GM10266 (cell line): ENCODE results near the gene FGGY.

Source experiments
- DNase-seq: peaks from one replicate; pipeline ENCODE4 v3.0.0; 2012; ENCODE audit errors: extremely low spot score
- TF ChIP-seq, protein P1 (sequence below): IDR thresholded peaks from 2 replicates; pipeline ENCODE4 v1.5.1; 2012; ENCODE audit warnings: mild to moderate bottlenecking, low read depth; ENCODE audit not compliant: control insufficient read depth, insufficient read depth; ENCODE audit errors: missing control alignments

The FGGY gene

DNA sequence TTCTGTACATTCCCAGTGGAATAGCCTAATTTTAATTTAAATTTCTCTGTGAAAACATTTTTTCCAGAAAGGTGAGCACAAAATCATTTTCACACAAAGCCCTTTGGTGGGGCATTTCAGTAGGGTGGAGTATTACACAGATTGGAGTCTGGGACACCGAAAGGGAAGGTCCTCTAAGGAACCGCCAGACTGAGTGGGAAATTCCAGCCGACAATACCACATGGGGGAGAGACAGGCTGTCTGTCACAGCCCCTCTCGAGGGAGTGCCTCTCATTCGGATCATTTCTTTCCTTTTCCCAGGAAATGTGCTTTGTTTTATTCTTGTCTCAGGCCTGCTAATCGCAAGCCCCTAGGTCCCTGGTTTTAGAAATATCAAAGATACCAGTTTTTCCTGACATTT lies 367.3 kb downstream of the FGGY start:
- TF ChIP-seq, protein P1, sequence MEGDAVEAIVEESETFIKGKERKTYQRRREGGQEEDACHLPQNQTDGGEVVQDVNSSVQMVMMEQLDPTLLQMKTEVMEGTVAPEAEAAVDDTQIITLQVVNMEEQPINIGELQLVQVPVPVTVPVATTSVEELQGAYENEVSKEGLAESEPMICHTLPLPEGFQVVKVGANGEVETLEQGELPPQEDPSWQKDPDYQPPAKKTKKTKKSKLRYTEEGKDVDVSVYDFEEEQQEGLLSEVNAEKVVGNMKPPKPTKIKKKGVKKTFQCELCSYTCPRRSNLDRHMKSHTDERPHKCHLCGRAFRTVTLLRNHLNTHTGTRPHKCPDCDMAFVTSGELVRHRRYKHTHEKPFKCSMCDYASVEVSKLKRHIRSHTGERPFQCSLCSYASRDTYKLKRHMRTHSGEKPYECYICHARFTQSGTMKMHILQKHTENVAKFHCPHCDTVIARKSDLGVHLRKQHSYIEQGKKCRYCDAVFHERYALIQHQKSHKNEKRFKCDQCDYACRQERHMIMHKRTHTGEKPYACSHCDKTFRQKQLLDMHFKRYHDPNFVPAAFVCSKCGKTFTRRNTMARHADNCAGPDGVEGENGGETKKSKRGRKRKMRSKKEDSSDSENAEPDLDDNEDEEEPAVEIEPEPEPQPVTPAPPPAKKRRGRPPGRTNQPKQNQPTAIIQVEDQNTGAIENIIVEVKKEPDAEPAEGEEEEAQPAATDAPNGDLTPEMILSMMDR: no peak
- no peak for DNase-seq

DNA sequence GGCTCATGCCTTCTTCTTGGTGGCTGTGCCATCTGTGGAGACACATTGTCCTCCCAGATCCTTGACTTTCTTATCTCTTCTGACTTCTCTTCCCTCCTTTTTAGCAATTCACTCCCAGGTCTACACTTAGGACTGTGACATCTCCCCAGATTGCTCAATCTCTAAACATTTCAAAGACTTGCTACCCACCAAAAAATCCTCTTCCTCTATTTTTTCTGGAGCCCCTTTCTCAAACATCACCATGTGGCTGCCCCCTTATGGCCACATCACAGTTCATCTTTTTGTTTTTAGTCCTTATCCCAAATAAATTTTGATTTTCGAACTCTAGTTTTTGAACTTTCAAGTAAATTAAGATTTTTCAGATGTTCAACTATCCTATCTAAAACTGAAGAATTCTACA lies 369.2 kb downstream of the FGGY start:
- DNase-seq: no peak
- TF ChIP-seq, protein P1: no peak

DNA sequence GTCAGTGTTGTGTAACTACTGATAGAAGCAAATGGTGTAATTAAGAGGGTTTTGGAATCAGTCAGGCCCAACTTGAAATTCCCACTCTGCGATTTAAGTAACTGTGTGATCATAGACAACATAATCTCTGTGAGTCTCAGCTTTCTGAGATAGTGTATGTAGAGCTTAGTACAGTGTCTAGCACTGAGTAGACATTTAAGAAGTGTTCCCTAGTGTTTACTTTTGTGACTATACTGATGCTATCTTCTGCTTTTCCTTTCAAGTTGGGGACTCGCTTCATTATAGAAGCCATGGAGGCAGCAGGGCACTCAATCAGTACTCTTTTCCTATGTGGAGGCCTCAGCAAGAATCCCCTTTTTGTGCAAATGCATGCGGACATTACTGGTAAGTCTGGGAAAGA lies 370.1 kb downstream of the FGGY start:
- TF ChIP-seq, protein P1: no peak
- no peak for DNase-seq

DNA sequence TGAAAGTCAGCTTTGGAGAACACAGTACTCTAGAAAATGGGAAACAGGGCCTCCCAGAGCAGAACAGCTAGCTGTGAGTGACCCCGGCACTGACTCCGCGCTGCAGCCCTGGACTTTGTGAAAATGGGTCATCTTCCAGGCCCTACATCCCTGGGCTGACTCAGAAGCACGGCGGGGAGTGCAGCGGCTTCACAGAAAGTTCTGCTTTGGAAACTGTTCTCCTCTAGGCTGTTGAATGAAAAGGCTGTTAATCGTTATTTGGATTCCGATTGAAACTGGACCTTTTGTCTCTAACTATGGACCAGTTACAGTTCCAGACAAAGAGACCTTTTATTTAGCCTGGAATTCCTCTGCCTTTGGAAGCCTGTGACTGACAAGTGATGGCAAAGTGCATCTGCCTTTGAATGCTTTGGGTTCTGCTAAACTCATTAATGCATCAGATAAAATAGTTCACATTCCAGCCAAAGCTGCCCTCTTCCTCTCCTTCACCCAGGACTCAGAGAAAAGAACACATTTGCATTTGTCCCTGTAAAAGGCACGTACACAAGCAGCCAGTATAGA lies 372.9 kb downstream of the FGGY start:
- TF ChIP-seq, protein P1: no peak
- DNase-seq: no peak

DNA sequence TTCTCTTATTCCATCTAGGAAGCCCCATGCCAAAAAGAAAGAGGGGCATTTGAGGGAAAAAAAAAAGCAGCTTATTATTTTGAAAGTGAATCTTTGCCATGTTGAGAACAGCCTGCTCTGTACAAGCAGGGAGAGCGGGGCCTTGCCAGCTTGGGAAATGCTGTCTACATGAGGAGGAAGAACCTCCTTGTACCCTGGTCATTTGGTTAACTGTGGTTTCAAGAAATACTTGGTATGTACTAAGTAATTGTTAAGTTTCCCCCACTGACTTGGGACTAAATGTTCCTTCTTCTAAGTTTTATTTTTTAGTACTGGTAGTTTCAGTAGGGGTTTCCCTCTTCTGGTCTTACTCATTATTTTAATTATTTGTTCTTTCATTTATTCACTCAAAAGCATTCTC lies 373.8 kb downstream of the FGGY start:
- TF ChIP-seq, protein P1: no peak
- DNase-seq: no peak

DNA sequence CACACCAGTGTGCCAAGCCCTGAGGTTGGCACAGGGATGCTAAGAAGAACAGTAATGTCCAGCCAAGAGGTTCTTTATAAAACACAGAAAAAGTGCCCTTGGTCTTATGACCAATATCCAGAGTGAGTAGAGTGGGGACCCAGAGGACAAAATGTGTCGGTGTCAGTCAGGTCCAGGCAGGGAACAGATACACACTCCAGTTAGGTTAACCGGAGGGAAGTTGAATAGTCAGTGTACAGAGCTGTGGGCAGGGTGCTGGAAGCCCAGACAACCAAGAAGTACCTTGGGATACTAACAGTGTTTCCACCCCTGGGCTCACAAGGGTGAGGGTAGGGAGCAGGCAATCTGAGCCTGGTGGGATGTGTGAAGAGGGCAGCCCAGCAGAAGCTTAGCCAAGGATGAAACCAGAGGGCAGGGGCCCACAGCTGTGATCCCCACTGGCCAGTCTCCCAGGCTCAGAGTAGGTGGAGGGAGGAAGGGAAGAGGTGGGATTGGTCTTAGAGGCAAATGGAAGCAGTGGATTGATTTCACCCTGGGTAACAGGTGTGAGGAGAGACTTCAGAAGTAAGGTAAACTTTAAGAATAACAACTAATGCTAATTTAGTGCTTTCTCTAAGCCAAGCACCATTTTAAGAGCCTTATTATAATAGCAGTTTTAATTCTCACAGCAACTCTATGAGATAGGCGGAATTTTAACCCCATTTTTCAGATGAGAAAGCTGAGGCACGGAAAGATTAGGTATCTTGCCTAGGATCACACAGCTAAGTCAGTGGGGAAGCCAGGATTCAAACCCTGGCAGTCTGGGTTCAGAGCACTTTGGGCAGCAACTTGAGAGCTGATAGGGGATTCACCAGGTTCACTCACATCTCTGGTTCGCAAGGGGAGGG lies 374.4 kb downstream of the FGGY start:
- TF ChIP-seq, protein P1: no peak
- no peak for DNase-seq

DNA sequence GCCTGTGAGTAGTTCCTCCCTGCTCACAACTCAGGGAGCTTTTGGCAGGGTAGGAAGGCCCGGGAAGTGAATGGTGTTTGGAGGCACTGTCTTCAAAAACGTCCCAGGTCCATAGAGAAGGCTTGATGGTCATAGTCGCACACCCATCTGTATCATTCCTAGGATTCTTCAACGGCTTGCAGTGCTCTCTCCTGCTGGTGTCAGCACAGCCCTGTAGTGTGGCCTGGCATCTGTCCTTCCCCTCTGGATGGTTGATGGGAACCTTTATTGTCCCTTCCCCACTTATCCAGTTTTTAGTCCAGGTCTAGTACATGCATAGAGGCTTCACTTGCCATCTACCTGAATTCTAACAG lies 375.0 kb downstream of the FGGY start:
- no peak for DNase-seq
- TF ChIP-seq, protein P1: no peak
